G401.6 (cell line): ENCODE data around the gene TNFSF11.
"Not testable (repeated sequence)": the region's sequence is repeated elsewhere in the genome, so short reads cannot be mapped to it uniquely, and the experiment has no call there.

Experiments
- FAIRE-seq: peaks from 2 replicates; lab custom pipeline; 2012; peaks lifted over from hg19 to GRCh38; lab: Jason Lieb, UNC

Gene TNFSF11

DNA sequence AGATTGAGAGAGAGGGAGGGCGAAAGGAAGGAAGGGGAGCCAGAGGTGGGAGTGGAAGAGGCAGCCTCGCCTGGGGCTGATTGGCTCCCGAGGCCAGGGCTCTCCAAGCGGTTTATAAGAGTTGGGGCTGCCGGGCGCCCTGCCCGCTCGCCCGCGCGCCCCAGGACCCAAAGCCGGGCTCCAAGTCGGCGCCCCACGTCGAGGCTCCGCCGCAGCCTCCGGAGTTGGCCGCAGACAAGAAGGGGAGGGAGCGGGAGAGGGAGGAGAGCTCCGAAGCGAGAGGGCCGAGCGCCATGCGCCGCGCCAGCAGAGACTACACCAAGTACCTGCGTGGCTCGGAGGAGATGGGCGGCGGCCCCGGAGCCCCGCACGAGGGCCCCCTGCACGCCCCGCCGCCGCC is at the start of gene TNFSF11:
Gene TNFSF11 (plus strand): TSS at position 142 of the 400 bp plus-strand sequence. CDS start 152 bp downstream, at position 294.
- FAIRE-seq: no peak

- FAIRE-seq: no peak
Observed at GRCh38 chr13:42524487-42525034, 49.4 kb upstream of the TNFSF11 start.

GRCh38 chr13:42525035-42525504 is 48.9 kb upstream of the TNFSF11 start:
- no peak for FAIRE-seq

GRCh38 chr13:42526276-42526675 is 47.7 kb upstream of the TNFSF11 start:
- FAIRE-seq: no peak

DNA sequence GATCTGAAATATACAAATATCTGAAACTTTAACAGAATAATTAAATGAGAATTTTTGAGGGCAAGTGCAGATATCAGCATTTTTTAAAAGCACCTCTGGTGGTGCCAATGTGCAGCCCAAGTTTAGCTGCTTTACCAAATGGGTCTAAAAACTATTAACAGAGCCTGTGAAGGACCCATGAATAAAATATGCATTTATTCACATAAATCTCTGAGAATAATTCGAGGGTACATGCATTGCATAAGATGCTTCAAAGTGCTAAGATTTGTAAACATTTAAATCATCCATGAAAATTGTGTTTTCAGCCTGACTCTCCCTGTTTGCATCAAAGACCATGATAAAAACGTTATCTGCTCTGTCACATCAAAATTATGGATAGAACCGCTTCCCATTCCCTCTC is 47.1 kb upstream of the TNFSF11 start:
- FAIRE-seq: no peak

DNA sequence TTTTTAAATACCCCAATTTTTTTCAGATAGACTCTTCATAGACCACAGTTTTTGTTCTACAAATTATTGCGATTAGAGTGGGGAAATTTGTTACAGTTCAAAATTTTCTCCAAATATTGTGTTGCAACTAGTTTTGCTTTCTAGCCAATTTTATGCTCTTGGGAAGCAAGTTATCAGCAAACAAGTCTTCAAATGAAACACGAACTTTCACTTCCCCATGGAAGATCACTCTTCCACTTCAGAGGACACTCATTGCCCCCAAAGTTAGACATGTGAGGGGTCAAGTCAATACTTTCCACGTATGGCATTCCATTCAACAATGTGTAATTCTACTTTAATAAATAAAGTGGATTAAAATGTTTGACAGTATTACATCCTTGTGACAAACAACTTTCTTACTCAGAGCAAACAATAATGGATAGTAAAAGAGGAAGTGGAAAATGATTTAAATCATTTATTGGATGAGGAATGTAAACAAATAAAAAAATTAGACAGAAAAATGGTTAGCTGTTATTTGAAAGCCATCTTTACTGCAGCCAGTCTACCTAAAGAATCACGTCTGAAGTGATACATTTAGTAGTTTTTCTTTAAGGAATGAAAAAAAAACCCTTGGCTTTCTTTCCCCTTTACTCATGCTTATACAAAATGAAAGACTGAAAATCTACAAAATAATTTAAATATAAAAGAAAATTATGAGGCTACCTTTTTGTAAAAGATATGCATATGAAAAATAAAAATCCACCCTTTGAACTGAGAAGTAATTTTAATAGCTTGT is 41.2 kb upstream of the TNFSF11 start:
- no peak for FAIRE-seq

GRCh38 chr13:42533336-42533591 is 40.7 kb upstream of the TNFSF11 start:
- FAIRE-seq: no peak

GRCh38 chr13:42534785-42535184 is 39.2 kb upstream of the TNFSF11 start:
- FAIRE-seq: no peak

- FAIRE-seq: no peak
Observed at GRCh38 chr13:42538996-42539395, 35.0 kb upstream of the TNFSF11 start.

- FAIRE-seq: no peak
Observed at GRCh38 chr13:42539670-42540069, 34.3 kb upstream of the TNFSF11 start.

GRCh38 chr13:42543215-42543797 is 30.6 kb upstream of the TNFSF11 start:
- FAIRE-seq: no peak

- FAIRE-seq: no peak
Observed at GRCh38 chr13:42544246-42544926, 29.6 kb upstream of the TNFSF11 start.

GRCh38 chr13:42545842-42546241 is 28.1 kb upstream of the TNFSF11 start:
- no peak for FAIRE-seq

GRCh38 chr13:42547612-42548011 is 26.3 kb upstream of the TNFSF11 start:
- no peak for FAIRE-seq

- FAIRE-seq: no peak
Observed at GRCh38 chr13:42548731-42549551, 25.0 kb upstream of the TNFSF11 start.

GRCh38 chr13:42549552-42549936 is 24.4 kb upstream of the TNFSF11 start:
- no peak for FAIRE-seq

- FAIRE-seq: no peak
Observed at GRCh38 chr13:42551611-42552010, 22.3 kb upstream of the TNFSF11 start.

DNA sequence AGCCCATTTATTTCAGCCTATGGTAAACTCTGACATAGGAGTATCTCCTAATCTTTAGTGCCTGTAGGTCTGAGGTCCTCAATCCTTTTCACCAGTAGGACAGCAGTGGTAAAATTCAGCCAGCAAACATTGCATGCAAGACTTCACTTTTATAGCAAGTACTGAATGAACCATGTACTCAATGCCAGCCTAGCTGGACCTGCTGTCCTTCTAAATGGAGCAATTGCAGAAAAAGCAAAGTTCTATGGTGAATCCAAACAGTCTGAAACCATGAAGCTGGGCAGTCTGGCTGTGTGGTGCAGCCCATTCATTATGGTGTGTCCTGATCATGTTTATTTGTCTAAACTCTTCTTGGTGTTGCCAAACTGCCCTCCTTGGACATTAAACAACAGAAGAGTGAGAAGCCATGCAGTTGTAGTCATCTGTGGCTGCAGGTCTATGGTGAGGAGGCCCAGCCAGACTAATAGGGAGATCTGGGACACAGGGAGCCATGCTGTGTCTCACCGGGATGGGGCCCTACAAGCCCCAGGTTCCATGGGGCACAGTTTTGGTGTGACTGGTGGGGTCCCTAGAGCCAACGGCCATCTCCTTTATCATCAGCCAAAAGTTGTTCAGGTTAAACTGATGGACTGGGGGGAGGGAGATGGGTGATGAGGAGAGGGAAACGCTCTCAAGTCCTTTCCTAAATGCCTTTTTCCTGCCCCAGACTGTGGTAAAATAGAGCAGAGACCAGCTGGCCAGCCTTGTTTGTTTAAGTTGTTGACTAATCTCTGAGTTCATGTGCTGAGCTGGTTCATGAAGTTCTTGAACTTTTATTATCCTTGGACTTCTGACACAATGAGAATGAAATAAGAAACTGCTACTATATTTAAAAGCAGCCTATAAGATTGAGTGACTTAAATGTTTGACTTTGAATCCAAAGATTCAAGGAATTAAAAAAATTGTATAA is 20.6 kb upstream of the TNFSF11 start:
- no peak for FAIRE-seq

GRCh38 chr13:42559057-42559456 is 14.9 kb upstream of the TNFSF11 start:
- no peak for FAIRE-seq

- FAIRE-seq: not testable (repeated sequence)
Observed at GRCh38 chr13:42559573-42560218, 14.3 kb upstream of the TNFSF11 start.

- FAIRE-seq: not testable (repeated sequence)
Observed at GRCh38 chr13:42560320-42560719, 13.6 kb upstream of the TNFSF11 start.
